Nephron progenitor cell (in vitro differentiated cells): Measurements from ENCODE around the gene PKD1L1.

Experiments used
- DNase-seq: peaks from one replicate; pipeline ENCODE4 v3.0.0; 2021
- H3K27ac Mint-ChIP-seq: 2 replicates; pipeline ENCODE4 v1.8.0; 2021; ENCODE audit warnings: mild to moderate bottlenecking, moderate library complexity, mixed read lengths
- H3K27me3 Mint-ChIP-seq: 2 replicates; pipeline ENCODE4 v1.8.0; 2021; ENCODE audit warnings: mild to moderate bottlenecking, low read depth, mixed read lengths; ENCODE audit not compliant: poor library complexity
- H3K36me3 Mint-ChIP-seq: 2 replicates; pipeline ENCODE4 v1.8.0; 2021; ENCODE audit warnings: low read depth, mixed read lengths
- H3K4me1 Mint-ChIP-seq: 2 replicates; pipeline ENCODE4 v1.8.0; 2021; ENCODE audit warnings: mixed read lengths
- H3K4me3 Mint-ChIP-seq: 2 replicates; pipeline ENCODE4 v1.8.0; 2021; ENCODE audit warnings: mild to moderate bottlenecking, moderate library complexity, mixed read lengths
- H3K9me3 Mint-ChIP-seq: 2 replicates; pipeline ENCODE4 v1.8.0; 2021; ENCODE audit warnings: mild to moderate bottlenecking, moderate library complexity, mixed read lengths
- CTCF ChIP-seq: fragments of 200-600 bp; sonication (generic); IDR thresholded peaks from 2 replicates; pipeline ENCODE4 v1.5.0; 2021; ENCODE audit warnings: antibody characterized with exemption

Gene PKD1L1

GRCh38 chr7:47814905-47815613 lies 133.2 kb downstream of the PKD1L1 start:
- DNase-seq: no peak
- H3K4me3 Mint-ChIP-seq: no peak overlapping the region
- no peak for TF ChIP-seq CTCF
- peaks cover 11% of the 10 kb centered on the region for H3K27me3 Mint-ChIP-seq
- no peaks in the 10 kb centered on the region for H3K36me3 Mint-ChIP-seq
- peaks cover 33% of the 10 kb centered on the region for H3K4me1 Mint-ChIP-seq
- no peaks in the 10 kb centered on the region for H3K9me3 Mint-ChIP-seq
- H3K27ac Mint-ChIP-seq: no peak overlapping the region

- Mint-ChIP-seq H3K36me3 (no peaks in the 10 kb centered on the region), H3K27ac (no peak overlapping the region), H3K4me1 (peaks cover 26% of the 10 kb centered on the region), H3K9me3 (no peaks in the 10 kb centered on the region), H3K27me3 (peaks cover 11% of the 10 kb centered on the region), H3K4me3 (no peak overlapping the region)
- DNase-seq: no peak
- no peak for TF ChIP-seq CTCF
These were observed 134.5 kb downstream of the PKD1L1 start for GRCh38 chr7:47813620-47814260.

- Mint-ChIP-seq H3K27ac (no peak overlapping the region), H3K9me3 (no peaks in the 10 kb centered on the region), H3K36me3 (no peaks in the 10 kb centered on the region), H3K4me3 (no peak overlapping the region), H3K27me3 (peaks cover 13% of the 10 kb centered on the region), H3K4me1 (peaks cover 24% of the 10 kb centered on the region)
- no peak for DNase-seq
- no peak for TF ChIP-seq CTCF
These were observed 135.7 kb downstream of the PKD1L1 start for GRCh38 chr7:47812429-47813136.

- H3K9me3 Mint-ChIP-seq: no peaks in the 10 kb centered on the region
- H3K4me3 Mint-ChIP-seq: no peak overlapping the region
- no peaks in the 10 kb centered on the region for H3K36me3 Mint-ChIP-seq
- H3K27me3 Mint-ChIP-seq: peaks cover 11% of the 10 kb centered on the region
- peaks cover 23% of the 10 kb centered on the region for H3K4me1 Mint-ChIP-seq
- H3K27ac Mint-ChIP-seq: no peak overlapping the region
- TF ChIP-seq CTCF: no peak
- no peak for DNase-seq
These were observed 136.5 kb downstream of the PKD1L1 start for GRCh38 chr7:47811632-47812380.

GRCh38 chr7:47809387-47809786 lies 138.9 kb downstream of the PKD1L1 start:
- Mint-ChIP-seq H3K4me3 (no peak overlapping the region), H3K27ac (no peak overlapping the region), H3K27me3 (peaks cover 8% of the 10 kb centered on the region), H3K4me1 (peaks cover 15% of the 10 kb centered on the region), H3K9me3 (no peaks in the 10 kb centered on the region), H3K36me3 (no peaks in the 10 kb centered on the region)
- no peak for TF ChIP-seq CTCF
- DNase-seq: no peak
